GM12878 (cell line): ENCODE data around the gene GPT2. TPM values are rescaled to one million over a fixed set of nuclear protein-coding genes. Genes with fewer than 3 reads are reported as not detected.

ENCODE experiments used
- ATAC-seq: fragments of 200-7000 bp; cut with Tn5 transposase; 3 replicates; pipeline ENCODE4 v1.9.1; 2020; ENCODE audit warnings: mild to moderate bottlenecking, moderate library complexity
- BruUV-seq: library from RNA; stranded (reverse); fragments of 400-500 nt; replicated peaks from 2 replicates; lab custom pipeline; 2021; lab: Mats Ljungman, UMichigan
- CTCF ChIA-PET: fragments of 300-600 bp; sonication (Branson Sonifier 250); formaldehyde crosslinking; extraction: SDS; loops from one replicate; lab custom pipeline; 2021; ENCODE audit warnings: inconsistent platforms; lab: Yijun Ruan, JAX
- POLR2A ChIA-PET: fragments of 350-600 bp; formaldehyde crosslinking; extraction: SDS; loops from one replicate; lab custom pipeline; 2021; ENCODE audit warnings: inconsistent platforms; lab: Charles Lee
- RAD21 ChIA-PET: fragments of 300-600 bp; sonication (Branson Sonifier 250); formaldehyde crosslinking; loops from one replicate; lab custom pipeline; 2023; ENCODE audit warnings: antibody characterized with exemption; ENCODE audit not compliant: unreplicated experiment; lab: Charles Lee
- SMC1A ChIA-PET: fragments of 300-600 bp; sonication (Branson Sonifier 250); formaldehyde crosslinking; loops from one replicate; lab custom pipeline; 2023; ENCODE audit not compliant: unreplicated experiment, uncharacterized antibody; lab: Charles Lee
- DNase-seq: peaks from one replicate; pipeline ENCODE4 v3.0.0-alpha.2; 2011; ENCODE audit warnings: low read depth, low spot score
- FAIRE-seq: peaks from 3 replicates; lab custom pipeline; 2011; peaks lifted over from hg19 to GRCh38; lab: Jason Lieb, UNC
- H2AFZ ChIP-seq: 2 replicates; pipeline ENCODE4 v1.6.0; 2011; ENCODE audit warnings: low read depth, low read length, control low read depth; ENCODE audit not compliant: control insufficient read depth
- H3K27ac ChIP-seq: 2 replicates; pipeline ENCODE4 v1.5.1; 2011; ENCODE audit warnings: control low read depth; ENCODE audit not compliant: control insufficient read depth, insufficient read depth
- H3K27me3 ChIP-seq, 2 experiments: replicated peaks in 1 of 2; 2 replicates each; pipeline versions ENCODE4 v1.6.0 to v1.6.1; 2011; ENCODE audit warnings: low read length in 1 of 2; ENCODE audit not compliant: control insufficient read depth in 2 of 2, insufficient read depth in 2 of 2
- H3K36me3 ChIP-seq, 2 experiments: 2 replicates each; pipeline ENCODE4 v1.5.1; 2011; ENCODE audit warnings: low read length in 1 of 2; ENCODE audit not compliant: control insufficient read depth in 2 of 2, insufficient read depth in 2 of 2
- H3K4me1 ChIP-seq: 2 replicates; pipeline ENCODE4 v1.6.1; 2011; ENCODE audit warnings: mild to moderate bottlenecking, low read length, moderate library complexity, mixed read lengths; ENCODE audit not compliant: control insufficient read depth, insufficient read depth
- H3K4me2 ChIP-seq: 2 replicates; pipeline ENCODE4 v1.6.0; 2011; ENCODE audit warnings: control low read depth; ENCODE audit not compliant: control insufficient read depth, insufficient read depth
- H3K4me3 ChIP-seq: fragments of 200-600 bp; sonication (generic); 2 replicates; pipeline ENCODE4 v1.5.1; 2016
- H3K79me2 ChIP-seq: 2 replicates; pipeline ENCODE4 v1.6.0; 2011; ENCODE audit warnings: low read length; ENCODE audit not compliant: control insufficient read depth, insufficient read depth
- H3K9ac ChIP-seq: 2 replicates; pipeline ENCODE4 v1.8.0; 2011; ENCODE audit warnings: low read length, control low read depth, mixed read lengths; ENCODE audit not compliant: control insufficient read depth, insufficient read depth
- H3K9me3 ChIP-seq: replicated peaks from 3 replicates; pipeline ENCODE4 v1.5.1; 2011; ENCODE audit warnings: mild to moderate bottlenecking, low read length; ENCODE audit not compliant: control insufficient read depth, insufficient read depth
- H4K20me1 ChIP-seq: 2 replicates; pipeline ENCODE4 v1.6.0; 2011; ENCODE audit not compliant: control insufficient read depth, insufficient read depth
- FOXM1 ChIP-seq: IDR thresholded peaks from 2 replicates; pipeline ENCODE4 v1.6.1; 2012; ENCODE audit warnings: low read depth, mild to moderate bottlenecking, inconsistent platforms, low read length, moderate library complexity
- IKZF1 ChIP-seq: fragments of 450-650 bp; conservative IDR thresholded peaks from 2 replicates; pipeline ENCODE4 v1.6.1; 2017; ENCODE audit warnings: antibody characterized with exemption, mild to moderate bottlenecking
- NFYB ChIP-seq: IDR thresholded peaks from 2 replicates; pipeline ENCODE4 v1.6.1; 2011; ENCODE audit warnings: low read depth, mild to moderate bottlenecking, low read length, improper control_type of control experiment, moderate library complexity; ENCODE audit not compliant: insufficient read depth
- POLR2AphosphoS5 ChIP-seq: IDR thresholded peaks from 2 replicates; pipeline ENCODE4 v1.6.1; 2011; ENCODE audit warnings: mild to moderate bottlenecking, low read length, inconsistent platforms
- RAD21 ChIP-seq: IDR thresholded peaks from 2 replicates; pipeline ENCODE4 v1.6.1; 2011; ENCODE audit warnings: mild to moderate bottlenecking, low read depth, low read length, moderate library complexity; ENCODE audit not compliant: insufficient read depth
- RAD51 ChIP-seq: fragments of 450-650 bp; IDR thresholded peaks from 2 replicates; pipeline ENCODE4 v1.6.1; 2016; ENCODE audit warnings: moderate library complexity, mild to moderate bottlenecking, inconsistent platforms
- SPI1 ChIP-seq: IDR thresholded peaks from 2 replicates; pipeline ENCODE4 v1.6.1; 2011; ENCODE audit warnings: low read depth, mild to moderate bottlenecking, low read length, moderate library complexity, borderline replicate concordance; ENCODE audit not compliant: insufficient read depth
- SREBF1 ChIP-seq: IDR thresholded peaks from 2 replicates; pipeline ENCODE4 v1.6.1; 2012; ENCODE audit warnings: mild to moderate bottlenecking, low read length
- SREBF2 ChIP-seq: IDR thresholded peaks from 2 replicates; pipeline ENCODE4 v1.6.1; 2012; ENCODE audit warnings: mild to moderate bottlenecking, low read length
- ZNF384 ChIP-seq: IDR thresholded peaks from 2 replicates; pipeline ENCODE4 v1.6.1; 2012; ENCODE audit warnings: low read depth, mild to moderate bottlenecking, low read length, improper control_type of control experiment, borderline replicate concordance
- WGBS: methylation state at CpG from one replicate; pipeline ENCODE4 v1.1.6; 2016; ENCODE audit warnings: low lambda C conversion rate; ENCODE audit not compliant: insufficient replicate concordance, insufficient coverage; ENCODE audit errors: missing lambda C conversion rate; 5-methylcytosine and 5-hydroxymethylcytosine counted together
- in situ Hi-C: fragments of 300-500 bp; cut with MboI; formaldehyde crosslinking; loops from 9 replicates; pipeline ENCODE4 v1.14.3; 2018; ENCODE audit warnings: mixed read lengths
- intact Hi-C: fragments of 100-400 bp; cut with micrococcal nuclease; formaldehyde crosslinking; loops from one replicate; pipeline ENCODE4 v1.14.2; 2022; ENCODE audit not compliant: unreplicated experiment
- polyA plus RNA-seq, 11 experiments: library from polyadenylated mRNA; depleted of rRNA in 4 of 11; unstranded in 6 of 11; stranded (reverse) in 5 of 11; fragments of >200 nt; fragmentation: Nextera tagmentation in 4 of 11; fragmentation: Illumina TruSeq in 1 of 11; extraction: Ambion mirVana in 4 of 11; extraction: Trizol in 1 of 11; gene quantifications; 1 replicate in 1 of 11; 2 replicates in 10 of 11; pipeline versions ENCODE4 v1.2.1 to v1.2.3, GENCODE V29; 2011 to 2016; ENCODE audit warnings: inconsistent platforms in 2 of 11, missing spikeins in 2 of 11, low read depth in 1 of 11
- total RNA-seq, 4 experiments: library from RNA; depleted of rRNA in 3 of 4; stranded (reverse); fragments of >200 nt in 3 of 4; fragmentation: Illumina TruSeq in 1 of 4; extraction: Trizol in 1 of 4; gene quantifications; 2 replicates each; pipeline versions ENCODE4 v1.2.1 to v1.2.3, GENCODE V29; 2013 to 2021
- TF ChIP-seq, protein P1 (sequence below): IDR thresholded peaks from 2 replicates; pipeline ENCODE4 v1.6.1; 2011; ENCODE audit warnings: borderline replicate concordance, low read depth, mild to moderate bottlenecking, moderate library complexity, mixed read lengths, low read length; ENCODE audit not compliant: insufficient read depth; ENCODE audit errors: extremely low read length
- TF ChIP-seq, protein P2 (sequence below): fragments of 150-350 bp; IDR thresholded peaks from 2 replicates; pipeline ENCODE4 v1.6.1; 2014; ENCODE audit warnings: mild to moderate bottlenecking, low read depth, low read length
- TF ChIP-seq, protein P3 (sequence below): fragments of 450-650 bp; IDR thresholded peaks from 2 replicates; pipeline ENCODE4 v1.6.1; 2017; ENCODE audit warnings: mild to moderate bottlenecking, low read depth, inconsistent platforms; ENCODE audit not compliant: poor library complexity, severe bottlenecking
- TF ChIP-seq, protein P4 (sequence below): IDR thresholded peaks from 2 replicates; pipeline ENCODE4 v1.6.1; 2012; ENCODE audit warnings: low read depth, low read length, improper control_type of control experiment

Gene GPT2
- total and polyA plus RNA-seq, 10 of the 15 experiments (the other 5 are each of a cell fraction or from before 2014, with no cell fraction given) = 0.45 to 9.9 (median 4.3) TPM

DNA sequence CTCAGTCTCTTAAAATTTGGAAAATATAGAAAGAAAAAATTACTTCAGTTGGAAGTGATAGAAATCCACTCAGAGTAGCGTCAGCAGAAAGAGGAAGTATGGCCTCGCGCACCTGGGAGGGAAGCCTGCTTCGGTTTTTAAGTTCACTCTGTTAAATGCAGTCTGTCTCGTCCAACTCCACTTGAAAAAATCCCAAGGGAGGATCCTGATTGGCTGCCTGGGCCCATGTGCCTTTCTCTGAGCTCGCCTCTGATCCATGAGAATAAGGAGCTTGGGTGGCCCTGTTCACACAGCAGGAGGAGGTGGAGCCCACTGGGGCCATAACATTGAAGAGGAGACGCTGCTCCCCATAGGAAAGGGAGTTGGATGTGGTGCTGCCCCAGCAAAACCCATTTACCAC lies 48.6 kb downstream of the GPT2 start:
- no peaks in the 10 kb centered on the region for H3K79me2 ChIP-seq
- DNase-seq (no peak), ATAC-seq (peak; percentile 62), FAIRE-seq (no peak)
- no peaks in the 10 kb centered on the region for H4K20me1 ChIP-seq
- no peaks in the 10 kb centered on the region for H3K9me3 ChIP-seq
- POLR2A ChIA-PET = no interaction called here
- no peak overlapping the region for H3K4me3 ChIP-seq
- no peaks in the 10 kb centered on the region for H3K4me1 ChIP-seq
- in situ Hi-C loops = no loop called here
- no peak overlapping the region for H3K27ac ChIP-seq
- no peak overlapping the region for H3K9ac ChIP-seq
- no TSS peak for BruUV-seq
- no peak overlapping the region for H3K4me2 ChIP-seq
- no peaks in the 10 kb centered on the region for H3K27me3 ChIP-seq
- RAD21 ChIA-PET = no interaction called here
- SMC1A ChIA-PET = no interaction called here
- CTCF ChIA-PET = interaction anchor here (1.0 to 3.0 kb wide), 2 partner anchors 79 to 259 kb away, joined by 3 to 10 read pairs; no protein-coding TSS in a partner anchor
- WGBS = 38% methylated on average over 7 of the region's 7 CpGs
- peak overlapping the region; percentile 13 for H2AFZ ChIP-seq
- intact Hi-C loops = no loop called here
- TF ChIP-seq SPI1 (peak; percentile 40; the same call in 1 of the 2 replicates), RAD21 (no peak), RAD51 (no peak), NFYB (peak; percentile 56), IKZF1 (peak; percentile 26)
- TF ChIP-seq, protein P1, sequence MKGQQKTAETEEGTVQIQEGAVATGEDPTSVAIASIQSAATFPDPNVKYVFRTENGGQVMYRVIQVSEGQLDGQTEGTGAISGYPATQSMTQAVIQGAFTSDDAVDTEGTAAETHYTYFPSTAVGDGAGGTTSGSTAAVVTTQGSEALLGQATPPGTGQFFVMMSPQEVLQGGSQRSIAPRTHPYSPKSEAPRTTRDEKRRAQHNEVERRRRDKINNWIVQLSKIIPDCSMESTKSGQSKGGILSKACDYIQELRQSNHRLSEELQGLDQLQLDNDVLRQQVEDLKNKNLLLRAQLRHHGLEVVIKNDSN = peak; percentile 61
- H3K36me3 ChIP-seq = no peaks in the 10 kb centered on the region

DNA sequence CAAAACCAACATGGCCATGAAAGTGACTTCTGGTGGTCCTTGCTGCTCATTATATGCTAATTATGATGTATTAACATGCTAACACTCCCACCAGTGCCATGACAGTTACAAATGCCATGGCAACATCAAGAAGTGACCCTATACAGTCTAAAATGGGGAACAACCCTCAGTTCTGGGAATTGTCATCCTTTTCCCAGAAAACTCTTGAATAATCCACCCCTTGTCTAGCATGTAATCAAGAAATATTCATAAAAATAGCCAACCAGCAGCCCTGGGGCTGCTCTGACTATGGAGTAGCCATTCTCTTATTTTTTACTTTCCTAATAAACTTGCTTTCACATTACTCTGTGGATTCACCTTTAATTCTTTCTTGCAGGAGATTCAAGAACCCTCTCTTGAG lies 53.4 kb downstream of the GPT2 start:
- no peak for FAIRE-seq
- TF ChIP-seq POLR2AphosphoS5 (no peak), RAD51 (no peak), SREBF1 (no peak), FOXM1 (no peak), SREBF2 (no peak), ZNF384 (no peak)
- TF ChIP-seq, protein P2, sequence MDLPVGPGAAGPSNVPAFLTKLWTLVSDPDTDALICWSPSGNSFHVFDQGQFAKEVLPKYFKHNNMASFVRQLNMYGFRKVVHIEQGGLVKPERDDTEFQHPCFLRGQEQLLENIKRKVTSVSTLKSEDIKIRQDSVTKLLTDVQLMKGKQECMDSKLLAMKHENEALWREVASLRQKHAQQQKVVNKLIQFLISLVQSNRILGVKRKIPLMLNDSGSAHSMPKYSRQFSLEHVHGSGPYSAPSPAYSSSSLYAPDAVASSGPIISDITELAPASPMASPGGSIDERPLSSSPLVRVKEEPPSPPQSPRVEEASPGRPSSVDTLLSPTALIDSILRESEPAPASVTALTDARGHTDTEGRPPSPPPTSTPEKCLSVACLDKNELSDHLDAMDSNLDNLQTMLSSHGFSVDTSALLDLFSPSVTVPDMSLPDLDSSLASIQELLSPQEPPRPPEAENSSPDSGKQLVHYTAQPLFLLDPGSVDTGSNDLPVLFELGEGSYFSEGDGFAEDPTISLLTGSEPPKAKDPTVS = no peak
- TF ChIP-seq, protein P3, sequence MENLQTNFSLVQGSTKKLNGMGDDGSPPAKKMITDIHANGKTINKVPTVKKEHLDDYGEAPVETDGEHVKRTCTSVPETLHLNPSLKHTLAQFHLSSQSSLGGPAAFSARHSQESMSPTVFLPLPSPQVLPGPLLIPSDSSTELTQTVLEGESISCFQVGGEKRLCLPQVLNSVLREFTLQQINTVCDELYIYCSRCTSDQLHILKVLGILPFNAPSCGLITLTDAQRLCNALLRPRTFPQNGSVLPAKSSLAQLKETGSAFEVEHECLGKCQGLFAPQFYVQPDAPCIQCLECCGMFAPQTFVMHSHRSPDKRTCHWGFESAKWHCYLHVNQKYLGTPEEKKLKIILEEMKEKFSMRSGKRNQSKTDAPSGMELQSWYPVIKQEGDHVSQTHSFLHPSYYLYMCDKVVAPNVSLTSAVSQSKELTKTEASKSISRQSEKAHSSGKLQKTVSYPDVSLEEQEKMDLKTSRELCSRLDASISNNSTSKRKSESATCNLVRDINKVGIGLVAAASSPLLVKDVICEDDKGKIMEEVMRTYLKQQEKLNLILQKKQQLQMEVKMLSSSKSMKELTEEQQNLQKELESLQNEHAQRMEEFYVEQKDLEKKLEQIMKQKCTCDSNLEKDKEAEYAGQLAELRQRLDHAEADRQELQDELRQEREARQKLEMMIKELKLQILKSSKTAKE = no peak
- TF ChIP-seq, protein P4, sequence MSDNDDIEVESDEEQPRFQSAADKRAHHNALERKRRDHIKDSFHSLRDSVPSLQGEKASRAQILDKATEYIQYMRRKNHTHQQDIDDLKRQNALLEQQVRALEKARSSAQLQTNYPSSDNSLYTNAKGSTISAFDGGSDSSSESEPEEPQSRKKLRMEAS = no peak

More for the DNA sequence above, 53.4 kb downstream of the GPT2 start:
- H3K27me3 ChIP-seq = no peaks in the 10 kb centered on the region
- H3K36me3 ChIP-seq = no peaks in the 10 kb centered on the region
- ChIA-PET POLR2A (no interaction called here), RAD21 (no interaction called here), SMC1A (interaction anchor here (1.7 kb wide), 1 partner anchor 83 kb away, joined by 5 read pairs; no protein-coding TSS in a partner anchor), CTCF (no interaction called here)
- ATAC-seq (no peak), DNase-seq (no peak)
- no TSS peak for BruUV-seq
- H4K20me1 ChIP-seq = no peaks in the 10 kb centered on the region
- H2AFZ ChIP-seq = no peak overlapping the region
- no peaks in the 10 kb centered on the region for H3K79me2 ChIP-seq
- no peaks in the 10 kb centered on the region for H3K4me1 ChIP-seq
- H3K9ac ChIP-seq = no peak overlapping the region
- H3K4me3 ChIP-seq = no peak overlapping the region
- intact Hi-C loops = no loop called here
- no peak overlapping the region for H3K27ac ChIP-seq
- in situ Hi-C loops = no loop called here
- H3K4me2 ChIP-seq = no peak overlapping the region
- no peaks in the 10 kb centered on the region for H3K9me3 ChIP-seq
